WTC11 (cell line): ENCODE results near the gene EGLN1. TPM values are rescaled to one million over a fixed set of nuclear protein-coding genes. Genes with fewer than 3 reads are reported as not detected.

Experiments
- ATAC-seq: fragments of 200-7000 bp; cut with Tn5 transposase; 2 replicates; pipeline ENCODE4 v1.10.0; 2021; ENCODE audit warnings: mild to moderate bottlenecking, moderate library complexity
- CTCF ChIA-PET: fragments of 300-600 bp; sonication (Branson Sonifier 250); formaldehyde crosslinking; loops from one replicate; lab custom pipeline; 2021; ENCODE audit warnings: antibody characterized with exemption; lab: Charles Lee
- POLR2A ChIA-PET: fragments of 350-600 bp; sonication (Branson Sonifier 250); formaldehyde crosslinking; loops from one replicate; lab custom pipeline; 2021; ENCODE audit warnings: antibody characterized with exemption; lab: Charles Lee
- DNase-seq: peaks from one replicate; pipeline ENCODE4 v3.0.0; 2021; ENCODE audit warnings: low spot score
- H3K27ac Mint-ChIP-seq: 2 replicates; pipeline ENCODE4 v1.8.0; 2021; ENCODE audit warnings: mixed read lengths
- H3K27me3 Mint-ChIP-seq: 2 replicates; pipeline ENCODE4 v1.8.0; 2021; ENCODE audit warnings: low read depth, mild to moderate bottlenecking, moderate library complexity, mixed read lengths
- H3K36me3 Mint-ChIP-seq: 2 replicates; pipeline ENCODE4 v1.8.0; 2021; ENCODE audit warnings: mixed read lengths
- H3K4me1 Mint-ChIP-seq: 2 replicates; pipeline ENCODE4 v1.8.0; 2022; ENCODE audit warnings: mixed read lengths
- H3K4me3 Mint-ChIP-seq: 2 replicates; pipeline ENCODE4 v1.8.0; 2021; ENCODE audit warnings: mild to moderate bottlenecking, moderate library complexity, mixed read lengths
- H3K9me3 Mint-ChIP-seq: 2 replicates; pipeline ENCODE4 v1.8.0; 2021; ENCODE audit warnings: mixed read lengths
- GTF2I ChIP-seq: fragments of 250-450 bp; sonication (Bioruptor Pico); conservative IDR thresholded peaks from 2 replicates; pipeline ENCODE4 v1.4.0; 2021; ENCODE audit warnings: mild to moderate bottlenecking
- JAZF1 ChIP-seq: fragments of 250-450 bp; sonication (Bioruptor Pico); IDR thresholded peaks from 2 replicates; pipeline ENCODE4 v1.9.0; 2021; ENCODE audit warnings: moderate library complexity, mild to moderate bottlenecking, inconsistent platforms
- JUN ChIP-seq: sonication (generic); formaldehyde crosslinking; IDR thresholded peaks from 2 replicates; pipeline ENCODE4 v1.8.0; 2023; ENCODE audit warnings: mild to moderate bottlenecking, missing genetic modification reagents
- KAT7 ChIP-seq: sonication (generic); formaldehyde crosslinking; IDR thresholded peaks from 2 replicates; pipeline ENCODE4 v1.8.1; 2023; ENCODE audit warnings: missing genetic modification reagents, mild to moderate bottlenecking, borderline replicate concordance
- NFATC4 ChIP-seq: fragments of 250-450 bp; sonication (Bioruptor Pico); IDR thresholded peaks from 2 replicates; pipeline ENCODE4 v1.9.0; 2021; ENCODE audit warnings: mild to moderate bottlenecking
- NFYB ChIP-seq: sonication (generic); formaldehyde crosslinking; conservative IDR thresholded peaks from 2 replicates; pipeline ENCODE4 v1.8.0; 2022; ENCODE audit warnings: low read depth, missing genetic modification reagents
- NR1H2 ChIP-seq: sonication (generic); formaldehyde crosslinking; IDR thresholded peaks from 2 replicates; pipeline ENCODE4 v1.9.0; 2021; ENCODE audit warnings: mild to moderate bottlenecking, moderate library complexity, missing genetic modification reagents
- NR3C1 ChIP-seq: sonication (generic); formaldehyde crosslinking; conservative IDR thresholded peaks from 2 replicates; pipeline ENCODE4 v1.8.1; 2023; ENCODE audit warnings: low read depth, mild to moderate bottlenecking, missing genetic modification reagents
- RORB ChIP-seq: fragments of 250-450 bp; sonication (Bioruptor Pico); IDR thresholded peaks from 2 replicates; pipeline ENCODE4 v1.9.0; 2021; ENCODE audit warnings: mild to moderate bottlenecking
- SOX15 ChIP-seq: fragments of 250-450 bp; sonication (Bioruptor Pico); IDR thresholded peaks from 2 replicates; pipeline ENCODE4 v1.9.0; 2021; ENCODE audit warnings: mild to moderate bottlenecking
- ZNF121 ChIP-seq: sonication (generic); formaldehyde crosslinking; IDR thresholded peaks from 2 replicates; pipeline ENCODE4 v1.8.0; 2023; ENCODE audit warnings: missing genetic modification reagents
- ZNF263 ChIP-seq: sonication (generic); formaldehyde crosslinking; IDR thresholded peaks from 2 replicates; pipeline ENCODE4 v1.8.1; 2022; ENCODE audit warnings: low read depth, mild to moderate bottlenecking, moderate library complexity, missing genetic modification reagents
- ZNF416 ChIP-seq: fragments of 250-450 bp; sonication (Bioruptor Pico); IDR thresholded peaks from 2 replicates; pipeline ENCODE4 v1.9.0; 2021; ENCODE audit warnings: mild to moderate bottlenecking, inconsistent platforms
- total RNA-seq: library from RNA; stranded (reverse); gene quantifications from 3 replicates; pipeline ENCODE4 v1.2.3, GENCODE V29; 2021
- TF ChIP-seq, protein P1 (sequence below): fragments of 250-450 bp; sonication (Bioruptor Pico); IDR thresholded peaks from 2 replicates; pipeline ENCODE4 v1.9.0; 2021; ENCODE audit warnings: mild to moderate bottlenecking, borderline replicate concordance
- TF ChIP-seq, protein P2 (sequence below): sonication (generic); formaldehyde crosslinking; IDR thresholded peaks from 2 replicates; pipeline ENCODE4 v1.8.1; 2022; ENCODE audit warnings: missing genetic modification reagents, borderline replicate concordance
- TF ChIP-seq, protein P3 (sequence below): fragments of 200-600 bp; IDR thresholded peaks from 2 replicates; pipeline ENCODE4 v1.8.0; 2022; ENCODE audit warnings: antibody characterized with exemption
- TF ChIP-seq, protein P4 (sequence below): sonication (generic); formaldehyde crosslinking; IDR thresholded peaks from 2 replicates; pipeline ENCODE4 v1.8.0; 2022; ENCODE audit warnings: mild to moderate bottlenecking, missing genetic modification reagents
- TF ChIP-seq, protein P5 (sequence below): fragments of 250-450 bp; sonication (Bioruptor Pico); IDR thresholded peaks from 2 replicates; pipeline ENCODE4 v1.9.0; 2021; ENCODE audit warnings: mild to moderate bottlenecking
- TF ChIP-seq, protein P6 (sequence below): sonication (generic); formaldehyde crosslinking; IDR thresholded peaks from 2 replicates; pipeline ENCODE4 v1.8.1; 2023; ENCODE audit warnings: mild to moderate bottlenecking, missing genetic modification reagents, moderate library complexity
- TF ChIP-seq, protein P7 (sequence below): fragments of 250-450 bp; sonication (Bioruptor Pico); IDR thresholded peaks from 2 replicates; pipeline ENCODE4 v2.1.2; 2022; ENCODE audit warnings: mild to moderate bottlenecking, moderate library complexity

The EGLN1 gene
- total RNA-seq, 1 experiment from 2014 or later, result 13.7 TPM

DNA sequence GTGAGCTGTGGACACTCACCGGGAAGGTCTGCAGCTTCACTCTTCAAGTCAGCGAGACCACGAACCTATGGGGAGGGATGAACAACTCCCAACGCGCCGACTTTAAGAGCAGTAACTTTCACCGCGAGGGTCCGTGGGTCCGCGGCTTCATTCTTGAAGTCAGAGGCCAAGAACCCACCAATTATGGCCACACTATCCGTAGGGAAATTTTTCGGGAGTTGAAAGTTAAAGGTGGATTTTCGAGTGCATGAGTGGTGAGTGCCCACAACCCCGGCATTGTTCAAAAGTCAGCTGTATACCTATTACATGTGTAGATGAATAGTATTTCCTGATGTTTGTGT, 104.1 kb downstream of the EGLN1 start:
- Mint-ChIP-seq H3K4me3 (no peak overlapping the region), H3K27me3 (peaks cover 5% of the 10 kb centered on the region), H3K36me3 (no peaks in the 10 kb centered on the region), H3K4me1 (no peaks in the 10 kb centered on the region), H3K9me3 (peaks cover 4% of the 10 kb centered on the region), H3K27ac (no peak overlapping the region)
- ATAC-seq, result no peak
- ChIA-PET CTCF (no interaction called here), POLR2A (no interaction called here)
- 0 out of 2 replicates have a peak, but pooled peaks have one; percentile 5 for TF ChIP-seq NFYB (CRISPR knock-in tag)
- TF ChIP-seq, protein P1, sequence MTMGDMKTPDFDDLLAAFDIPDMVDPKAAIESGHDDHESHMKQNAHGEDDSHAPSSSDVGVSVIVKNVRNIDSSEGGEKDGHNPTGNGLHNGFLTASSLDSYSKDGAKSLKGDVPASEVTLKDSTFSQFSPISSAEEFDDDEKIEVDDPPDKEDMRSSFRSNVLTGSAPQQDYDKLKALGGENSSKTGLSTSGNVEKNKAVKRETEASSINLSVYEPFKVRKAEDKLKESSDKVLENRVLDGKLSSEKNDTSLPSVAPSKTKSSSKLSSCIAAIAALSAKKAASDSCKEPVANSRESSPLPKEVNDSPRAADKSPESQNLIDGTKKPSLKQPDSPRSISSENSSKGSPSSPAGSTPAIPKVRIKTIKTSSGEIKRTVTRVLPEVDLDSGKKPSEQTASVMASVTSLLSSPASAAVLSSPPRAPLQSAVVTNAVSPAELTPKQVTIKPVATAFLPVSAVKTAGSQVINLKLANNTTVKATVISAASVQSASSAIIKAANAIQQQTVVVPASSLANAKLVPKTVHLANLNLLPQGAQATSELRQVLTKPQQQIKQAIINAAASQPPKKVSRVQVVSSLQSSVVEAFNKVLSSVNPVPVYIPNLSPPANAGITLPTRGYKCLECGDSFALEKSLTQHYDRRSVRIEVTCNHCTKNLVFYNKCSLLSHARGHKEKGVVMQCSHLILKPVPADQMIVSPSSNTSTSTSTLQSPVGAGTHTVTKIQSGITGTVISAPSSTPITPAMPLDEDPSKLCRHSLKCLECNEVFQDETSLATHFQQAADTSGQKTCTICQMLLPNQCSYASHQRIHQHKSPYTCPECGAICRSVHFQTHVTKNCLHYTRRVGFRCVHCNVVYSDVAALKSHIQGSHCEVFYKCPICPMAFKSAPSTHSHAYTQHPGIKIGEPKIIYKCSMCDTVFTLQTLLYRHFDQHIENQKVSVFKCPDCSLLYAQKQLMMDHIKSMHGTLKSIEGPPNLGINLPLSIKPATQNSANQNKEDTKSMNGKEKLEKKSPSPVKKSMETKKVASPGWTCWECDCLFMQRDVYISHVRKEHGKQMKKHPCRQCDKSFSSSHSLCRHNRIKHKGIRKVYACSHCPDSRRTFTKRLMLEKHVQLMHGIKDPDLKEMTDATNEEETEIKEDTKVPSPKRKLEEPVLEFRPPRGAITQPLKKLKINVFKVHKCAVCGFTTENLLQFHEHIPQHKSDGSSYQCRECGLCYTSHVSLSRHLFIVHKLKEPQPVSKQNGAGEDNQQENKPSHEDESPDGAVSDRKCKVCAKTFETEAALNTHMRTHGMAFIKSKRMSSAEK (CRISPR knock-in tag), result no peak
- DNase-seq, result no peak

DNA sequence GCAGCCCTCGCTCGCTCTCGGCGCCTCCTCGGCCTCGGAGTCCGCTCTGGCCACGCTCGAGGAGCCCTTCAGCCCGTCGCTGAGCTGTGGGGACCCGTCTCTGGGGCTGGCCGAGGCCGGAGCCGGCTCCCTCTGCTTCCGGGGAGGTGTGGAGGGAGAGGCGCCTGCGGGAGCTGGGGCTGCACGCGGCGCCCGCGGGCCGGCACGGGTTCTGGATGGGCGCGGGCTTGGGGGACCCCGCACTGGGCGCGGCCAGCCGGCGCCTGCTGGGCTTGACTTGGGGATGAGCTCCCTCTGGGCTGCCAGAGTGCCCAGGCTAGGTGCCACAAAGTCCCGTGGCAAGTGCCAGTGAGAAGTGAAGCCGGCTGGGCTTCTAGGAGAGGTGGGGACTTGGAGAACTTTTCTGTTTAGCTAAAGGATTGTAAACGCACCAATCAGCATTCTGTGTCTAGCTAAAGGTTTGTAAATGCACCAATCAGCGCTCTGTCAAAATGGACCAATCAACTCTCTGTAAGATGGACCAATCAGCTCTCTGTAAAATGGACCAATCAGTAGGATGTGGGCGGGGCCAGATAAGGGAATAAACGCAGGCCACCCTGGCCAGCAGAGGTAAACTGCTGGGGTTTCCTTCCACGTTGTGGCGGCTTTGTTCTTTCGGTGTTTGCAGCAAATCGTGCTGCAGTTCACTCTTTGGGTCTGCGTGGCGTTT, 104.6 kb downstream of the EGLN1 start:
- ChIA-PET POLR2A (no interaction called here), CTCF (interaction anchor here (1.5 kb wide), 1 partner anchor 283 kb away, joined by 4 read pairs; no protein-coding TSS in a partner anchor)
- H3K4me1 Mint-ChIP-seq, result no peaks in the 10 kb centered on the region
- no peak overlapping the region for H3K27ac Mint-ChIP-seq
- DNase-seq, result no peak
- no peaks in the 10 kb centered on the region for H3K36me3 Mint-ChIP-seq
- no peak for ATAC-seq
- no peak overlapping the region for H3K4me3 Mint-ChIP-seq
- H3K9me3 Mint-ChIP-seq, result peaks cover 4% of the 10 kb centered on the region
- peaks cover 6% of the 10 kb centered on the region for H3K27me3 Mint-ChIP-seq
- TF ChIP-seq NFYB (CRISPR knock-in tag) (peak; percentile 62), NR1H2 (CRISPR knock-in tag) (no peak)

DNA sequence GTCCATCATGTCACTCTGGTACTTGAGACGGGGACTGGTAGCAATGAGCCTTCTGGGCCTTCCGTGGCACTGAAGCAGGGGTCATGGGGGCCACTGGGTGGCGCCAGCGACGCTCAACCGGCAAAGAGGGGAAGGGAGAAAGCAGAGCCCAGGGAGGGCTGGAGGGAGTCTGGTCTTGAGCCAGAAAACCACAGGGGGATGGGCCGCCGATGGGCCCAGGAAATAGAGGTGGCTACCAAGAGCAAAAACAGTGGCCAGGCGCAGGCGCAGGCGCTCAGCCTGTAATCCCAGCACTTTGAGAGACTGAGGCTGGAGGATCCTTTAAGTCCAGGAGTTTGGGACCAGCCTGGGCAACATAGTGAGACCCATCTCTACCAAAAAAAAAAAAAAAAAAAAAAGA, 106.2 kb downstream of the EGLN1 start:
- H3K4me3 Mint-ChIP-seq, result no peak overlapping the region
- H3K36me3 Mint-ChIP-seq, result no peaks in the 10 kb centered on the region
- CTCF ChIA-PET, result interaction anchor here (0.6 to 1.6 kb wide), 11 partner anchors 17 to 1222 kb away, joined by 3 to 10 read pairs (median 4); partner anchors contain the start of genes EXOC8 and SPRTN
- no peak overlapping the region for H3K27ac Mint-ChIP-seq
- no peaks in the 10 kb centered on the region for H3K4me1 Mint-ChIP-seq
- POLR2A ChIA-PET, result interaction anchor here (0.6 kb wide), 1 partner anchor 294 kb away, joined by 4 read pairs; no protein-coding TSS in a partner anchor
- peaks cover 9% of the 10 kb centered on the region for H3K27me3 Mint-ChIP-seq
- DNase-seq (peak; percentile 80), ATAC-seq (peak; percentile 99)
- peaks cover 4% of the 10 kb centered on the region for H3K9me3 Mint-ChIP-seq
- TF ChIP-seq RORB, result no peak
- peak; percentile 89 for TF ChIP-seq GTF2I (CRISPR knock-in tag)
- TF ChIP-seq, protein P2, sequence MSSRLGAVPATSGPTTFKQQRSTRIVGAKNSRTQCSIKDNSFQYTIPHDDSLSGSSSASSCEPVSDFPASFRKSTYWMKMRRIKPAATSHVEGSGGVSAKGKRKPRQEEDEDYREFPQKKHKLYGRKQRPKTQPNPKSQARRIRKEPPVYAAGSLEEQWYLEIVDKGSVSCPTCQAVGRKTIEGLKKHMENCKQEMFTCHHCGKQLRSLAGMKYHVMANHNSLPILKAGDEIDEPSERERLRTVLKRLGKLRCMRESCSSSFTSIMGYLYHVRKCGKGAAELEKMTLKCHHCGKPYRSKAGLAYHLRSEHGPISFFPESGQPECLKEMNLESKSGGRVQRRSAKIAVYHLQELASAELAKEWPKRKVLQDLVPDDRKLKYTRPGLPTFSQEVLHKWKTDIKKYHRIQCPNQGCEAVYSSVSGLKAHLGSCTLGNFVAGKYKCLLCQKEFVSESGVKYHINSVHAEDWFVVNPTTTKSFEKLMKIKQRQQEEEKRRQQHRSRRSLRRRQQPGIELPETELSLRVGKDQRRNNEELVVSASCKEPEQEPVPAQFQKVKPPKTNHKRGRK (CRISPR knock-in tag), result no peak
- peak; percentile 90 for TF ChIP-seq ZNF121
- TF ChIP-seq, protein P3, sequence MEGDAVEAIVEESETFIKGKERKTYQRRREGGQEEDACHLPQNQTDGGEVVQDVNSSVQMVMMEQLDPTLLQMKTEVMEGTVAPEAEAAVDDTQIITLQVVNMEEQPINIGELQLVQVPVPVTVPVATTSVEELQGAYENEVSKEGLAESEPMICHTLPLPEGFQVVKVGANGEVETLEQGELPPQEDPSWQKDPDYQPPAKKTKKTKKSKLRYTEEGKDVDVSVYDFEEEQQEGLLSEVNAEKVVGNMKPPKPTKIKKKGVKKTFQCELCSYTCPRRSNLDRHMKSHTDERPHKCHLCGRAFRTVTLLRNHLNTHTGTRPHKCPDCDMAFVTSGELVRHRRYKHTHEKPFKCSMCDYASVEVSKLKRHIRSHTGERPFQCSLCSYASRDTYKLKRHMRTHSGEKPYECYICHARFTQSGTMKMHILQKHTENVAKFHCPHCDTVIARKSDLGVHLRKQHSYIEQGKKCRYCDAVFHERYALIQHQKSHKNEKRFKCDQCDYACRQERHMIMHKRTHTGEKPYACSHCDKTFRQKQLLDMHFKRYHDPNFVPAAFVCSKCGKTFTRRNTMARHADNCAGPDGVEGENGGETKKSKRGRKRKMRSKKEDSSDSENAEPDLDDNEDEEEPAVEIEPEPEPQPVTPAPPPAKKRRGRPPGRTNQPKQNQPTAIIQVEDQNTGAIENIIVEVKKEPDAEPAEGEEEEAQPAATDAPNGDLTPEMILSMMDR, result 0 out of 2 replicates have a peak, but pooled peaks have one; percentile 45
- TF ChIP-seq KAT7, result no peak
- TF ChIP-seq, protein P4, sequence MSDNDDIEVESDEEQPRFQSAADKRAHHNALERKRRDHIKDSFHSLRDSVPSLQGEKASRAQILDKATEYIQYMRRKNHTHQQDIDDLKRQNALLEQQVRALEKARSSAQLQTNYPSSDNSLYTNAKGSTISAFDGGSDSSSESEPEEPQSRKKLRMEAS (CRISPR knock-in tag), result no peak
- TF ChIP-seq ZNF263 (CRISPR knock-in tag), result no peak
- no peak for TF ChIP-seq JUN (CRISPR knock-in tag)
- peak; percentile 97 for TF ChIP-seq ZNF416 (CRISPR knock-in tag)
- no peak for TF ChIP-seq NR3C1
- TF ChIP-seq, protein P5, sequence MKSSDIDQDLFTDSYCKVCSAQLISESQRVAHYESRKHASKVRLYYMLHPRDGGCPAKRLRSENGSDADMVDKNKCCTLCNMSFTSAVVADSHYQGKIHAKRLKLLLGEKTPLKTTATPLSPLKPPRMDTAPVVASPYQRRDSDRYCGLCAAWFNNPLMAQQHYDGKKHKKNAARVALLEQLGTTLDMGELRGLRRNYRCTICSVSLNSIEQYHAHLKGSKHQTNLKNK (CRISPR knock-in tag), result no peak
- no peak for TF ChIP-seq NFATC4 (CRISPR knock-in tag)
- TF ChIP-seq, protein P6, sequence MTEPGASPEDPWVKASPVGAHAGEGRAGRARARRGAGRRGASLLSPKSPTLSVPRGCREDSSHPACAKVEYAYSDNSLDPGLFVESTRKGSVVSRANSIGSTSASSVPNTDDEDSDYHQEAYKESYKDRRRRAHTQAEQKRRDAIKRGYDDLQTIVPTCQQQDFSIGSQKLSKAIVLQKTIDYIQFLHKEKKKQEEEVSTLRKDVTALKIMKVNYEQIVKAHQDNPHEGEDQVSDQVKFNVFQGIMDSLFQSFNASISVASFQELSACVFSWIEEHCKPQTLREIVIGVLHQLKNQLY (CRISPR knock-in tag), result no peak
- TF ChIP-seq, protein P7, sequence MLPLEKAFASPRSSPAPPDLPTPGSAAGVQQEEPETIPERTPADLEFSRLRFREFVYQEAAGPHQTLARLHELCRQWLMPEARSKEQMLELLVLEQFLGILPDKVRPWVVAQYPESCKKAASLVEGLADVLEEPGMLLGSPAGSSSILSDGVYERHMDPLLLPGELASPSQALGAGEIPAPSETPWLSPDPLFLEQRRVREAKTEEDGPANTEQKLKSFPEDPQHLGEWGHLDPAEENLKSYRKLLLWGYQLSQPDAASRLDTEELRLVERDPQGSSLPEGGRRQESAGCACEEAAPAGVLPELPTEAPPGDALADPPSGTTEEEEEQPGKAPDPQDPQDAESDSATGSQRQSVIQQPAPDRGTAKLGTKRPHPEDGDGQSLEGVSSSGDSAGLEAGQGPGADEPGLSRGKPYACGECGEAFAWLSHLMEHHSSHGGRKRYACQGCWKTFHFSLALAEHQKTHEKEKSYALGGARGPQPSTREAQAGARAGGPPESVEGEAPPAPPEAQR (CRISPR knock-in tag), result no peak
- no peak for TF ChIP-seq SOX15 (CRISPR knock-in tag)
- TF ChIP-seq JAZF1 (CRISPR knock-in tag), result no peak
